Measurements from ENCODE around the gene SMIM24.

DNA sequence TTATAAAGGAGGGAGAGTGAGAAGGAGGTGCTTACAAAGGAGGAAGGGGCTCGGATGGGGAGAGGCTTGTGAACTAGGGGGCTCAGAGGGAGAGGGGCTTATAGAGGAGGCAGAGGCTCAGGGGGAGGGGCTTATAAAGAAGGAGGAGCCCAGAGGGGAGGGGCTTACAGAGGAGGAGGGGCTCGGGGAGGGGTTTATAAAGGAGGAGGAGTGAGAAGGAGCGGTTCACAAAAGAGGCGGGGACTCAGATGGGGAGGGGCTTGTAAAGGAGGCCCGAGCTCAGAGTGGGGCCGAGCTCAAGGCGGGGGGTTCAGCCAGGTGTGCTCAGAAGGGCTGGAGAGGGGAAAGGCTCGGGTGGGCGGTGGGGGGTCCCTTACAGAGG lies 500 bp downstream of the SMIM24 start:
- no peak for TF ChIP-seq EZH2phosphoT487 (IDR thresholded peaks at IDR 0.05; ENCODE audit: borderline replicate concordance, low read length)
- TF ChIP-seq, protein P1, sequence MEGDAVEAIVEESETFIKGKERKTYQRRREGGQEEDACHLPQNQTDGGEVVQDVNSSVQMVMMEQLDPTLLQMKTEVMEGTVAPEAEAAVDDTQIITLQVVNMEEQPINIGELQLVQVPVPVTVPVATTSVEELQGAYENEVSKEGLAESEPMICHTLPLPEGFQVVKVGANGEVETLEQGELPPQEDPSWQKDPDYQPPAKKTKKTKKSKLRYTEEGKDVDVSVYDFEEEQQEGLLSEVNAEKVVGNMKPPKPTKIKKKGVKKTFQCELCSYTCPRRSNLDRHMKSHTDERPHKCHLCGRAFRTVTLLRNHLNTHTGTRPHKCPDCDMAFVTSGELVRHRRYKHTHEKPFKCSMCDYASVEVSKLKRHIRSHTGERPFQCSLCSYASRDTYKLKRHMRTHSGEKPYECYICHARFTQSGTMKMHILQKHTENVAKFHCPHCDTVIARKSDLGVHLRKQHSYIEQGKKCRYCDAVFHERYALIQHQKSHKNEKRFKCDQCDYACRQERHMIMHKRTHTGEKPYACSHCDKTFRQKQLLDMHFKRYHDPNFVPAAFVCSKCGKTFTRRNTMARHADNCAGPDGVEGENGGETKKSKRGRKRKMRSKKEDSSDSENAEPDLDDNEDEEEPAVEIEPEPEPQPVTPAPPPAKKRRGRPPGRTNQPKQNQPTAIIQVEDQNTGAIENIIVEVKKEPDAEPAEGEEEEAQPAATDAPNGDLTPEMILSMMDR (conservative IDR thresholded peaks at IDR 0.05; ENCODE audit: low read depth, low read length), result no peak

Data from PC-3 (cell line).